HG02678 (cell line): ENCODE results near the gene BPIFB6.
"Not testable (repeated sequence)": the region's sequence is repeated elsewhere in the genome, so short reads cannot be mapped to it uniquely, and the experiment has no call there.

Experiments
- ATAC-seq: cut with Tn5 transposase; IDR thresholded peaks from one replicate; pipeline ENCODE4 v1.9.1; 2021; ENCODE audit warnings: mild to moderate bottlenecking, moderate library complexity; ENCODE audit not compliant: unreplicated experiment

The BPIFB6 gene

DNA sequence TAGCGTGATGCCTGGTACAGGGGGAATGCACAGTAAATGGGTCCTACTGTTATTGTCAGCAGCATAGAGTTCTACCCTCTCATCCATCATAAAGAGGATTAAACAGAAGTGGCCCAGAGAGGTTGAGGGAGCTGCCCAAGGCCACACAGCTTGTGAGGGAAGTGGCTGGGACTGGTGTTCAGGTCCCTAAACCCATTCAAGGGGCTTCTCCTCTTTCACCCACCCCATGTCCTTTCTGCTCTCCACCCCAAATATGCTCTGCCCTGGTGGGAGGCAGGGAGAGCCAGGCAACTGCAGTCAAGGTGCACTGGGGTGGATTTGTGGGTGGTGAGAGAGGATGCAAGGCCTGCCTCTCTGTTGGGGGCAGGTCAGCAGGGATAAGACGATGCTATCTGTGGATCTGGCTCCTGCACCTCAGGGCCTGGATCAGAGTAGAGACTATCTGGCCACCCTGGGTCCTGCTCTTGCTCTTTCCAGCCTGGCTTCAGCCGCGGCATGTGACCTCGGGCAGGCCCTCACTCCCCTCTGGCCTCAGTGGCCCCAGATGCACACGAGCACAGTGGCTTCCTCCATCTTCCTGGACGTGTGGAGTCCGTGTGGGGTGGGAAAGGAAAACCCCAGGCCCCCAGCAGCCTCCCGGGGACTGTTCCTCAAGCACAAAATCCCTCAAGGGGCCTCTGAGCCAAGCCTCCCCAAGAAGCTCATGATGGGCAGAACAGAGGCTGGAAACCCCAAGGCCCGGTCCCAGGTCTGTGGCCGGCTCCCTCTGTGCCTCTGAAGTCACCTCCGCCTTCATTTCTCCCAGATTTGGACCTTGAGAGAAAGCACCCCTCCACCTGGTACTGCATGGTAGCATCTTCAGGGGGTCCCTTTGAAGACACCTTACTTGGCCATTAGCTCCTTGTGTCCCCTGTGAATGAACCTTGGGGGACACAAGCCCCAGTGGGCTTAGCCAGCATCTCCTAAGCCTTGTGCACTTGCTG lies 3.4 kb upstream of the BPIFB6 start:
- no peak for ATAC-seq

DNA sequence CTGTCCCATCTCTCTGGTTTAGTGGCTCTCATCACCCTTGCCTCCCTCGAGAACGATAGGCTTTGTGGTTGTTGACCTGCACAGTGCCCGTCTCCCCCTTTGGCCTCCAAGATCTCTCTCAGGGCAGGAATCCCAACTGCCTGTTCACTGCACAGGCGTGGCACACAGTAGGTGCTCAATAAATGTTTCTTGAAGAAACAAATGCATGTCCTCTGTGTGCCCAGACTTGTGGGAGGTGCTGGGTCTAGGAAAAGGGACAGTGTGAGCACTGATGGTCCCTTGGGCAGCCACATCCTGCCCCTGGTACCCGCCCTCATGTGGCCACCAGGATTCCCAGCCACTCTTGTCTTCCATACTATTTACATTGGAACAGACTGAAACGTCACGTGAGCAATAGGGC lies 2.6 kb upstream of the BPIFB6 start:
- no peak for ATAC-seq

DNA sequence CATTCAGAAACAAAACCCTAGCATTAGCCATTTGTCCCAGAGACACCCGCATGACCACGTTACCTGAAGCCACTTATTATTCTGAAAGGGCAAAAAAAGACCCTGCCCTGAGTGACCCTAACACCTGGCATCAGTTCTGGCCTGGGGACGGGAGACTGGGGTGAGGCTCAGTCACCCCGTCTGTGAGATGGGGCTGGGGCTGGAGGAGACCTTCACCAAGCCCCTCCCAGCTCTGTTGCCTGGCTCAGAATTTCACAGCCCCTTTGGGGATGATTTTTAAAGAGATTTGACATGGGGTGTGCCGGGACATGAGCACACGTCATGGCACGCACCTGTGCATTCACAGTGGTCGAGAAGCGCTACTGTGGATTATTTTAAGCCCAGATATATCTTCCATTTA lies 1.4 kb upstream of the BPIFB6 start:
- no peak for ATAC-seq

DNA sequence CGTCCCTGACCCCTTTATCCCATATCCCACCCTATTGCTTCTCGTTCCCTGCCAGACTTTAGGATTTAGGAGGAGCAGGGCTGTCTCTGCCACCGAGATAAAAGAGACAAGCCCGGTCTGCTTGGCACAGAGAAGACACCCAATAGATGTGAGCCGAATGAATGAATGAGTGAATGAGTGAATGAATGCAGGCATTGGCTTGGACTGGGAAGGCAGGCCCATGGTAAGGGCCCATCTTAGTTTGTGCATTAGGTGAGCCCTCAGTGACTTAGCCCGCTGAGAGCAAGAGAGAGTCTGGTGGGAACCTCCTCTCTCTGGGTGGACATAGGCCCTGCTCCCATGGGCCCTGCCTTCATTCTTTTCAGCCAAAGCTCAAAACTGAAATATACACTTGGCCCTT lies 879 bp upstream of the BPIFB6 start:
- no peak for ATAC-seq

DNA sequence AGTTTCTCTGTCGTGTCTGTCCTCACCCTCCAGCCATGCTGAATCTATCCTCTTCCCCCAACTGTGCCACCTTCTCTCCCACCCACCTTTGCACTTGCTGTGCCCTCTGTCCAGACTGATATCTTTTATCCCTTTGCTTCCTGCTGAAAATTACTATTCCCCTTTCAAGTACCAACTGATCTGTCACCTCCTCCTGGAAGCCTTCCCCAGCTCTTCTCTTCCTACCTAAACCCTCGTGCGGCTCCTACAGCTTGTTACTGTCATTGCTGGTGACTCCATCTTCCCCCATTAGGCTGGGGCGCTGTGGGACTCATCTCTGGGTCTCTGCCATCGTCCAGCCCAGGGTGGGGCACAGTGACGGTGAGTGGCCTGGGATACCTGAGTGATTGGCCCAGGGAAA lies 1.1 kb downstream of the BPIFB6 start:
- no peak for ATAC-seq

DNA sequence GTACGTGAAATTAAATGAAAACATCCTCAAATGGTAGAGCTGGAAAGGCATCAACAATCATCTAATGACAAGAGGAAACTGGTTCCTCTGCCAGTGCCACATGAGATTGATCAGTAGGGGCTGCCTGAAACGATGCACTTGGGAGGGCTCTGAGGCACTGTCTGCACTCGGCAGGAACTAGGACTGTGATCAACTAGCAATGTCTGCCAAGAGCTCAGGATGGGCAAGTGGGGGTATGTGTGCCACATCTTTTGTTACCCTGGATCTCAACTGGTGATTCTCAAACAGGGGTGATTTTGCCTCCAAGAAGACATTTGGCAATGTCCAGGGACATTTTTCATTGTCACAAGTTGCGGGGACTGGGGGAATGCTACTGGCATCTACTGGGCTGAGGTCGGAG lies 1.9 kb downstream of the BPIFB6 start:
- ATAC-seq: no peak

DNA sequence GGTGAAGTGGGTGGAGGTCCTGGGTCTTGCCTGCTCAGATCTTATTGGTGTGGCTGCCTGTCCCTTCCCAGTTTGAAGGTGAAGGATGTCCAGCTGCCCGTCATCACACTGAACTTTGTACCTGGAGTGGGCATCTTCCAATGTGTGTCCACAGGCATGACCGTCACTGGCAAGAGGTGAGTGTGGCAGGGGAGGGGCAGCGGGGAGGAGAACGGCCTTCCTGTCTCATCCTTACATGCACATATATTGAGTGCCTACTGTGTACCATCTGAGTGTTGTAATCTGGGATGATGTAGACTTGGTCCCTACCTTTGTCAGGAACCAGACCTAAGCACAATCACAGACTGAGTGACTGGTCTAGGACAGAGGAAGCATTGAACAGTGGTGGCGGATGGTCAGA lies 2.7 kb downstream of the BPIFB6 start:
- ATAC-seq: no peak

DNA sequence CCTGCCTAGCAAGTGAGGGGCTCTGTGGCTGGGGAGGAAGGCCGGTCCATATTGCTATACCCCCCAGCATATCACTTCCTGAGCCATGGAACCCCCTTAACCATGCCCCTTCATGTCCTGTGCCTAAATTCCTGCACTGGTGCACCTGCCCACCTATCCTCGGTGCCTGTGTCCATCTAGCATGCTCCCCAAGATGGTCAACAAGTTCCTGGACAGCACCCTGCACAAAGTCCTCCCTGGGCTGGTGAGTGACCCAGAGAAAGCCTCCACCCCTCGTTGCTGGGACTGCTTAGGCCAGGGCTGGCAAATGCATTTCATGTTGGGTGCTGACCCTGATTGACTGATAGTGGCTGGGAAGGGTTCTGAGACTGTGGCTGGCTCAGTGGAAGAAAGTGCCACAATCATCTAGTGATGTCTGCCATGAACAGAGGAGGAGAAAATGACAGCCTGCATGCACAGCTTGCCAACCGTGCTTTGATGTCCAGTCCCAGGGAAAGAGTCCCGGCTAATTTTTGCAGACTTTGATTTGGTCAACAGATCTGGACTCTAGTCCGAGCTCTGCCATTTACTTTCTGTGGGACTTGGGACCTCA lies 3.5 kb downstream of the BPIFB6 start:
- ATAC-seq: no peak

DNA sequence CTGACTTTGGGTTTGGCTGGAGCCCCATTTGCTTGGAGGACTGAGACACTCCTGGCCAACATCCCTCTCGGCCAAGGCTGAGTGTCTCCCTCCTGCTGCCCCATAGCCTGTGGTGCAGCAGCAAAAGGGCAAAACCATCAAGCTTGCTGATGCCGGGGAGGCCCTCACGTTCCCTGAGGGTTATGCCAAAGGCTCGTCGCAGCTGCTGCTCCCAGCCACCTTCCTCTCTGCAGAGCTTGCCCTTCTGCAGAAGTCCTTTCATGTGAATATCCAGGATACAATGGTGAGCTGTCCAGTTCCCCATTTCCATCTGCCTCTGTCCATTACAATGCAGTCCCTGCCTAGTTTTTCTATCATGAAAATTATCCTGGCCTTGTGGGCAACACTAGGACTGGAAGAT lies 6.0 kb downstream of the BPIFB6 start:
- no peak for ATAC-seq

DNA sequence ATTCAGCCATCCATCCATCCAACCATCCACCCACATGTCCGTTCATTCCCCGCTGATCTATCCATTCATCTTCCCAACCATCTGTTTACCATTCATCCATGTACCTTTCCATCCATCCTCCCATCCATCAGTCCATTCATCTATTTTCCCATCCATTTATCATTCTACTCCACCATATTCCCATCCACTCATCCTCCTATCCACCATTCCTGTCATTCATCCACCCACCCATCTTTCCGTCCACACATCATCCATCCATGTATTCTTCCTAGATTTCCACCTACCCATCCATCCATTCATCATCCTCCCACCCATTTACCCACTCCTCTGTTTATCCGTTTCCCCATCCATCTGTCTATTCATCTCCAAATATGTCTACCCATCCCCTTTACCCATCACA lies 6.8 kb downstream of the BPIFB6 start:
- no peak for ATAC-seq

DNA sequence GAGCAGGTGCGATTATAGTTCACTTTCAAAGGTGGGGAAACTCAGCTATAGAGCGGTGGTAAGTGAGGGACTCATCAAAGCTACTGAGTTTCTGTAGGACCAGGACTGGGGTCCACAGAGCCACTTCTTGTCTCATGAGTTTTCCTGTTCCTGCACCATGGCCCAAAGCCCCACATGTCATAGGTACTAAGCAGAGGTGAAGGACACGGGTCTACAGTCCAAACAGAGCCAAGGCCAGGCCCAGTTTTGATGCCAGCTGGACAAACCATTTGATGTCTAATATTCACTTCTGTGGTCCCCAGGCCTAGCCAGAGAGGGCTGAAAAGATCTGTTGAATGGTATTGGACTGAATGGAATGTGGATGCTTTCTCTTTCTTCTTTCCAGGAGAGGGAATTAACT lies 11.0 kb downstream of the BPIFB6 start:
- no peak for ATAC-seq

DNA sequence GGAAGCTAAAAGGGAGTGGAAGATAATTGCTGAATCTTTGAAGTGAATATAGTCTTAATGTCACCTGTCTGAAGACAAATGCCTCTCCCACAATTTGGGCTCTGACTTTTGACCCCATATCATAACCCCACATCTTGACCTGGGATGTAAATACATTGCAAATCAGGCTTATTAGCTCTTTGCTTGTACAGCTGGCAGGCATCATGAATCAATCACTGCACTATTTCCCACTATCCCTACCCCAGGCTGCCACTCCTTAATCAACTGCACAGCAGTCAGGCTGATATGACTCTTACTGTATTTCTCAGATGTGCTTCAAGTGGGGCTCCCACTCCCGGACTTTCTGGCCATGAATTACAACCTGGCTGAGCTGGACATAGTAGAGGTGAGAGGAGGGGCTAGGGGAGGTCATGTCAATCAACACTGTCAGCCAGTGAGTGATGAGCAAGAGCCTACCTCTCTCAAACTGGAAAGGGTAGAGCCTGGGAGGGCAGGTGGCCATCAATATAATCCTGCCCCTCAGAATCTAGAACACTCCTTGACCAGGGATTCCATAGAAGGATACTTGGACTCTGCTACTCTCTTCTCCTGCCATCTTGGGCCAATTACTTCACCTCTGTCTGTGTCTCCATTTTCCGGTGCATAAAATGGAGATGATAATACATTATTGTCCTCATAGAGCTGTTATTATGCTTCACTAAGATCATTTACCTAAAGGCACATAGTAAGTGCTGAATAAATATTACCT lies 11.7 kb downstream of the BPIFB6 start:
- no peak for ATAC-seq

DNA sequence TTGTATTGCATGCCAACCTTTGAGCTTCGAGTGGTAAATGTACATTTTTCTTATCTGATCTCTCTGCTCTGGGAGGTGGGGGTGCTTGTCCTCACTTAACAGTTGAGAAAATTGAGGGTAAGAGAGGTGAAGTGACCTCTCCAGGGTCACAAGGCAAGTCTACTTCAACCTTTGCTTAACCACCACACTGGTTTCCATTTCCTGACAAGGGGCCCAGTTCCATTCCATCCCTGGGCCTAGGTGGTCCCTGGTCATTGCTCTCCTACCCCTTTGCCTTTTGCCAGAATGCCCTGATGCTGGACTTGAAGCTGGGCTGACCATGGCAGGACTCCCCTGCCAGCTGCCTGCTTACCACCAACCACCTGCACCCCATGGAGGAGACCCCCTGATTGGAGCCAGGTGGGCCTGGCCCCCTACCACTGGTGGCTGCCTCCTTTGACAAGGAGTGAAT lies 12.3 kb downstream of the BPIFB6 start:
- ATAC-seq: no peak

DNA sequence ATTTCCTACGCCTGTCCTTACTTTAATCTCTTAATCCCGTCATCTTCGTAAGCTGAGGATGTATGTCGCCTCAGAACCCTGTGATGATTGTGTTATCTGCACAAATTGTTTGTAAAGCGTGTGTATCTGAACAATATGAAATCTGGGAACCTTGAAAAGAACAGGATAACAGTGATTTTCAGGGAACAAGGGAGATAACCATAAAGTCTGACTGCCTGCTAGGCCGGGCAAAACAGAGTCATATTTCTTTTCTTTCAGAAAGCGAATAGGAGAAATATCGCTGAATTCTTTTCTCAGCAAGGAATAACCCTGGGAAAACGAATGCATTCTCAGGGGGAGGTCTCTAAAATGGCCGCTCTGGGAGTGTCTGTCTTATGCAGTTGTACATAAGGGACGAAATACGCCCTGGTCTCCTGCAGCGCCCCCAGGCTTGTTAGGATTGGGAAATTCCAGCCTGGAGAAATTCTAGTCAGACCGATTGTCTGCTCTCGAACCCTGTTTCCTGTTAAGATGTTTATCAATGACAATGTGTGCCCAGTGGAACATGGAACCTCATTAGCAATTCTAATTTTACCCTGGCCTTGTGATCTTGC lies 13.8 kb downstream of the BPIFB6 start:
- not testable (repeated sequence) for ATAC-seq

DNA sequence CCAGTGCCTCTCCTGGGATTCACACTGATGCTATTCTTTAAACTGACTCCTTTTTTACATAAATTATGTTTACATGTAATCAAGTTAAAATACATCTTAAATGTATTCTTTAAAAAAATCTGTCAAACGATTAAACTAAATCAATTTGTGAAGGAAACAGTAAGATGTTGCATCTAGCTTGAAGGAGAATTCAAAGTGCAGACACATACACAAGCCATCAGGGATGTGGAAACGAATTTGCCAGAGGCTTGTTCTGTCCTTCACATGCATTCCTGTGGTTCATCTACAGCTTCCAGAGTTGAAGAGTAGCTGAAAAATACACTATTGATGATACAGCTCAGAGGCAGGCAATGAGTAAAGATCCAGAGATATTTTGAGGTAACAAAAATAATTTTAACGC lies 15.0 kb downstream of the BPIFB6 start:
- no peak for ATAC-seq

DNA sequence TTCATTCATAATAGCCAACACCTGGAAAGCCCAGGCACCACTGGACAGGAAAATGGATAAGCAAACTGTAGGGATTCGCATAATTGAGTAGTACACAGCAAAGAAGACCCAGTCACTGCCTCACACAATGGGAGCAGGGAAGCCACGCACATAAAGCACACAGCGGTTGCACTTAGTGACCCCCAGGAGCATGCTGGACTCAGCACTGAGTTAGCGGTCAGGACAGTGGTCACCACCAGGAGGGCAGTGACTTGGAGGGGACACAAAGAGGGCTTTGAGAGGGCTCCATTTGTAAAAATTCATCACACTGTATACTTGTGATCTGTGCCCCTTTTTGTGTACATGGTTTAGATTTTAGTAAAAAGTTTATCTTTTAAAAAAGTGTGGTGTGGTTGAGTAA lies 19.9 kb downstream of the BPIFB6 start:
- ATAC-seq: no peak

DNA sequence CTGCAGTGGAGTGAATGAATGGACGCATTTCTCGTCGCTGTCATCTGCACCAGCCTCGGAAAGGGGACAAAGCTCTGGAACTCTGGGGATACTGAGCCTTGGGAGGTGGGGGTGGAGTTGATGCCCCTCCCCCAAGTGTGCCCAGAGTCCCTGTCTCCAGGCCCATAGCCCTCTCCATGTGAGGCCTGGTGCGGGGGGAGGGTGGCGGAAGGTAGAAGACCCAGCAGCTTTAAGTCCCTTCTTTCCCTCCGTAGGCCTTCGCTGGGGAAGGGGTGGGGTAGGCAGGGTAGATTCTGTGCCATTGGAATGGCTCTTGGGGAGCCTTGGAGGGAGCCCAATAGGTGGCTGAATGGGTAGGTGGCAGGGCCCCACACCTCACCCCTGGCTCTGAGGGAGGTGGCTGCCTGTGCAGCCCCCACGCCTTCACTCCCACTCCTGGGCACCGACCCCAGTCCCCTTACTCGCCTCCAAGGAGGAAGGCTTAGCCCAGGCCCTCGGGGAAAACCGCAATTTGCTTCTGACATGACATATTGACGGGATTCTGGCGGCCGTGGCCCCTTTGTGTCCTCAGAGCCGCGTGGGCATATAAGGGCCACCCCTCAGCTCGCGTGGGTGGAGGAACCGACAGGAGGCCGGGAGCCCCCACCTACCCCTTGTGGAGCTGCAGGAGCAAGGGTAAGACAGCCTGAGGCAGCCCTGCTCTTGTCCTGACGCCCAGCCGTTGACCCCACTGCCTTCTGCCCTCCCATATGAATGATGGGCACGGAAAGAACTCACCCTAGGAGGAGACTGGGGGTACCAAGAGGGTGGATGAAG lies 22.1 kb downstream of the BPIFB6 start, which contains the start of gene BPIFB3:
TSS of gene BPIFB3 (plus strand) at position 613 of the 816 bp plus-strand sequence. CDS start 1,533 bp downstream, outside the sequence.
- ATAC-seq: no peak

DNA sequence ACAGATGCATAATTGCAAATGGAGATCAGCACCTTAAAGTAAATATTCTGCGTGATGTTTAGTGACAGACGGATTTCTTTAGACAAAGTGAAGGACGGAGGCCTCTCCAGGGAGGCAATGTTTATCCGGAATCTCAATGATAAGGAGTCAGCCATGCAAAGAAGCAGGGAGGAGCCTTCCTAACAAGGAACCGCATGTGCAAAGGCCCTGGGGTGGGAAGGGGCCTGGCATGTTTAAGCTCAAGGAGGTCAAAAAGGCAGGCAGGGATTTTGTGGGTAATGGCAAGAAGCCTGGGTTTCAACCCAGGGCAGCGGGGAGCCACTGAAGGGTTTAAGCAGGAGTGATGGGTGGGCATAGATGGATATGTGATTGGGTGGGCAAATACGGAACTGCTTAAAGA lies 22.9 kb downstream of the BPIFB6 start:
- no peak for ATAC-seq

DNA sequence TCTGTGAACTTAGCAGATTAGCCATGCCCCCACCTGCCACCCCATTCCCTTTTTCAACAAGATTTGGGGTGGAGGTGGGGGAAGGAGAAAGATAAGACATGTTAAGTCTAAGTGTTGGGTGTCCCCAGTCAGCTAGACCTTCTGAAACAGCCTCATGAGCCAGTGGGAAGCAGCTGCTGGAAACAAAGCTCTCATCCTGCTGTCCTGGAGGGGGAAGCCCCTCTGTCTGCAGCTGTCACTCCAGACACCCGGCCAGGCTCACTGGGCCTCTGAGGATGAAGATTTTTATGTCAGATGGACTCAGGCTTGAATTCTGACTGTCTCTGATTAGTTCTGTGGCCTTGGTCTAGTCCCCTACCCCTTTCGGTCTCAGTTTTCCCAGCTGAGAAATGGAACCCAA lies 23.3 kb downstream of the BPIFB6 start:
- ATAC-seq: no peak

DNA sequence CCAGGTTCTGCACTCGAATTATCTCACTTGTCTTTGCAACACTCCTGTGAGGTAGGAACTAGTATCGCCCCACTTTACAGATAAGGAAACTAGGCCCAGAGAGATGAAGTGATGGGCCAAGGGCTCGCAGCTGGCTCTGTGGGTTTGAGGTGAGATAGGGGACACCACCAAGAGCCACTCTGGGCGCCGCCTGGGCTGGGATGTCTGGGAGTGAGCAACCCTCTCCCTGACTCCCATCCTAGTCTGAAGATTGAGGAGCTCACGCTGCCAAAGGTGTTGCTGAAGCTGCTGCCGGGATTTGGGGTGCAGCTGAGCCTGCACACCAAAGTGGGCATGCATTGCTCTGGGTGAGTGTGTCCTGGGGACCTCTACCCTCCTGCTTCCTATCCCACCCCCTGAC lies 27.7 kb downstream of the BPIFB6 start:
- no peak for ATAC-seq
